OCI-LY1 (cell line): Measurements from ENCODE around the gene GALNT1.

Source experiments
- H2AFZ ChIP-seq: fragments of 200-600 bp; sonication (generic), shearing (Covaris generic); 2 replicates; pipeline ENCODE4 v1.6.0; 2014; ENCODE audit warnings: antibody characterized with exemption, mild to moderate bottlenecking, low read length
- H3F3A ChIP-seq: fragments of 200-600 bp; sonication (generic), shearing (Covaris generic); 2 replicates; pipeline ENCODE4 v1.6.0; 2014; ENCODE audit warnings: mild to moderate bottlenecking, antibody characterized with exemption, low read length, moderate library complexity; ENCODE audit not compliant: insufficient read depth
- H3K27ac ChIP-seq: fragments of 200-600 bp; sonication (generic); 2 replicates; pipeline ENCODE4 v1.5.1; 2014; ENCODE audit warnings: low read length, mixed run types, mild to moderate bottlenecking, low read depth; ENCODE audit not compliant: poor library complexity, severe bottlenecking
- H3K27me3 ChIP-seq: fragments of 200-600 bp; sonication (generic); 2 replicates; pipeline ENCODE4 v1.6.0; 2014; ENCODE audit warnings: antibody characterized with exemption, mild to moderate bottlenecking, low read length, moderate library complexity; ENCODE audit not compliant: insufficient read depth
- H3K36me3 ChIP-seq: fragments of 200-600 bp; sonication (generic); 2 replicates; pipeline ENCODE4 v1.6.1; 2014; ENCODE audit warnings: mild to moderate bottlenecking, antibody characterized with exemption, low read length, moderate library complexity, mixed read lengths; ENCODE audit not compliant: insufficient read depth
- H3K4me1 ChIP-seq: fragments of 200-600 bp; sonication (generic); 2 replicates; pipeline ENCODE4 v1.5.1; 2014; ENCODE audit warnings: mild to moderate bottlenecking, low read length, moderate library complexity; ENCODE audit not compliant: insufficient read depth, severe bottlenecking
- H3K4me2 ChIP-seq: fragments of 200-600 bp; sonication (generic), shearing (Covaris generic); 2 replicates; pipeline ENCODE4 v1.6.1; 2014; ENCODE audit warnings: low read length
- H3K4me3 ChIP-seq: fragments of 200-600 bp; sonication (generic); 2 replicates; pipeline ENCODE4 v1.5.1; 2014; ENCODE audit warnings: low read length, low read depth, mild to moderate bottlenecking, mixed read lengths; ENCODE audit not compliant: poor library complexity, severe bottlenecking
- H3K79me2 ChIP-seq: fragments of 200-600 bp; shearing (Covaris generic); 2 replicates; pipeline ENCODE4 v1.6.1; 2016; ENCODE audit warnings: mixed run types, low read length, mixed read lengths; ENCODE audit not compliant: insufficient read depth
- H3K9ac ChIP-seq: fragments of 200-600 bp; sonication (generic), shearing (Covaris generic); 2 replicates; pipeline ENCODE4 v1.6.1; 2014; ENCODE audit warnings: mild to moderate bottlenecking, low read length, mixed read lengths
- H3K9me2 ChIP-seq: fragments of 200-600 bp; sonication (generic), shearing (Covaris generic); 2 replicates; pipeline ENCODE4 v1.6.1; 2014; ENCODE audit warnings: low read depth, mild to moderate bottlenecking, low read length, mixed read lengths
- H3K9me3 ChIP-seq: fragments of 200-600 bp; shearing (Covaris generic); 2 replicates; pipeline ENCODE4 v1.6.1; 2014; ENCODE audit warnings: low read length, mixed read lengths
- H4K20me1 ChIP-seq: fragments of 200-600 bp; sonication (generic), shearing (Covaris generic); 2 replicates; pipeline ENCODE4 v1.6.0; 2016; ENCODE audit warnings: mild to moderate bottlenecking, low read length; ENCODE audit not compliant: insufficient read depth
- EZH2 ChIP-seq: fragments of 200-600 bp; sonication (generic), shearing (Covaris generic); IDR thresholded peaks from 2 replicates; pipeline ENCODE4 v1.8.0; 2017; ENCODE audit warnings: borderline replicate concordance, mixed run types, mild to moderate bottlenecking, antibody characterized with exemption, low read length, moderate library complexity, mixed read lengths
- TF ChIP-seq, protein P1 (sequence below): fragments of 200-600 bp; sonication (generic), shearing (Covaris generic); IDR thresholded peaks from 2 replicates; pipeline ENCODE4 v1.5.1; 2017; ENCODE audit warnings: mild to moderate bottlenecking, antibody characterized with exemption, low read length, moderate library complexity, mixed read lengths

The GALNT1 gene

DNA sequence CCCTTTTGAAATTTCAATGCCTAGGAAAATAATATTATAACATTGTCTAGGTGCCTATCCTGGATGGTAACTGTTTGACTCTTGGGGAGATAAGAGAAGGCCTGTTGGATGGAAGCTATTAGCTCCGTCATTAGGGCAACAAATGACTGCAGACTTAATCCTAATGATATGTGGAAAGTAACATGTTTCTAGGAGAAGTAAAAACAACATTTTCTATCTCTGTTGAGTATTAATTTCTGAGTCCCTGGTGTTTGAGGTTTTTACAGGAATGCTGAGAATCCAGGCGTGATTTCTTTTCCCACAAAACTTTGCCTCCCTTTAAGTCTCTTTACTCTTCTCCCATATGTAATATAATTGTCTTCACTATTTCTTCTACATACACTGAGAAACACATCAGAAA lies 159.1 kb downstream of the GALNT1 start:
- Histone ChIP-seq H3K27ac (no peak overlapping the region), H4K20me1 (no peaks in the 10 kb centered on the region), H3K4me1 (no peaks in the 10 kb centered on the region), H3K9me2 (no peaks in the 10 kb centered on the region), H3F3A (no peaks in the 10 kb centered on the region), H3K4me2 (no peak overlapping the region), H2AFZ (no peak overlapping the region), H3K9ac (no peak overlapping the region), H3K36me3 (no peaks in the 10 kb centered on the region), H3K9me3 (no peaks in the 10 kb centered on the region), H3K4me3 (no peak overlapping the region), H3K79me2 (no peaks in the 10 kb centered on the region), H3K27me3 (no peaks in the 10 kb centered on the region)
- TF ChIP-seq, protein P1, sequence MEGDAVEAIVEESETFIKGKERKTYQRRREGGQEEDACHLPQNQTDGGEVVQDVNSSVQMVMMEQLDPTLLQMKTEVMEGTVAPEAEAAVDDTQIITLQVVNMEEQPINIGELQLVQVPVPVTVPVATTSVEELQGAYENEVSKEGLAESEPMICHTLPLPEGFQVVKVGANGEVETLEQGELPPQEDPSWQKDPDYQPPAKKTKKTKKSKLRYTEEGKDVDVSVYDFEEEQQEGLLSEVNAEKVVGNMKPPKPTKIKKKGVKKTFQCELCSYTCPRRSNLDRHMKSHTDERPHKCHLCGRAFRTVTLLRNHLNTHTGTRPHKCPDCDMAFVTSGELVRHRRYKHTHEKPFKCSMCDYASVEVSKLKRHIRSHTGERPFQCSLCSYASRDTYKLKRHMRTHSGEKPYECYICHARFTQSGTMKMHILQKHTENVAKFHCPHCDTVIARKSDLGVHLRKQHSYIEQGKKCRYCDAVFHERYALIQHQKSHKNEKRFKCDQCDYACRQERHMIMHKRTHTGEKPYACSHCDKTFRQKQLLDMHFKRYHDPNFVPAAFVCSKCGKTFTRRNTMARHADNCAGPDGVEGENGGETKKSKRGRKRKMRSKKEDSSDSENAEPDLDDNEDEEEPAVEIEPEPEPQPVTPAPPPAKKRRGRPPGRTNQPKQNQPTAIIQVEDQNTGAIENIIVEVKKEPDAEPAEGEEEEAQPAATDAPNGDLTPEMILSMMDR, result no peak
- no peak for TF ChIP-seq EZH2

DNA sequence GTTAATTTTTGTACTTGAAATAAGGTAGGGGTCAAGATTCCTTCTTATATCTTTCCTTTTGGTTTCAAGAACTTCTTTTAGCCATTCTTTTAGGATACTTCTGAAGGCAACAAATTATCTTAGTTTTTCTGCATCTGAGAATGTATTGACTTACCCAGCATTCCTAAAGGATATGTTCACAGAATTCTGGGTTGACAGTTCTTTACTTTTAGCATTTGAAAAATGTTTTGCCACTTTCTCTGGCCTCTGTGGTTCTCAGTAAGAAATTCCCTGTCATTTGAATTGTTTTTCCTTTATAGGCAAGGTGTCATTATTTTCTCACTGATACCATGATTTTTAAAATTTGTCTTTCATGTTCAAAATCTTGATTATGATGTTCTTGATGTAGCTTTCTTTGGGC lies 162.4 kb downstream of the GALNT1 start:
- H3K9me2 ChIP-seq, result no peaks in the 10 kb centered on the region

DNA sequence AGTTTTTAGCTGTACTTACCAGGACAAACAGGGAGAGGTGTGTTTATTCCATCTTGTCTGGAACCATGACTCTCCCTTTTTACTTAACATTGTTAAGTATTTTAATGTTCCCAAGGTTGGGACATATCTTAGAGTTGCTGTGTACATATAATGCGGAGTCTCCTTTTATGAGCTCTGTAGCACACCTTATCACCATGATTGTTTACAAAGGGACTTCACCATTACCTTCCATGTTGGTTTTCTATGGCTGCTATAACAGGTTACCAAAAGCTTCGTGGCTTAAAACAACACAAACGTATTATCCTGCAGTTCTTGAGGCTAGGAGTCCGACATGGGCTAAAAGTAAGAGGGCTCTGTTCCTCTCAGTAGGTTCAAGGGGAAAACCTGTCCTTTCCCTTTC lies 164.3 kb downstream of the GALNT1 start:
- H3K36me3 ChIP-seq, result no peaks in the 10 kb centered on the region

More for the DNA sequence above, 162.4 kb downstream of the GALNT1 start:
- Histone ChIP-seq H2AFZ (no peak overlapping the region), H3K36me3 (no peaks in the 10 kb centered on the region), H3K79me2 (no peaks in the 10 kb centered on the region), H3K9me3 (no peaks in the 10 kb centered on the region), H3K27ac (no peak overlapping the region), H4K20me1 (no peaks in the 10 kb centered on the region), H3K4me2 (no peak overlapping the region), H3F3A (no peaks in the 10 kb centered on the region), H3K9ac (no peak overlapping the region), H3K4me3 (no peak overlapping the region), H3K4me1 (no peaks in the 10 kb centered on the region), H3K27me3 (no peaks in the 10 kb centered on the region)
- TF ChIP-seq, protein P1, result no peak
- TF ChIP-seq EZH2, result no peak

More for the DNA sequence above, 164.3 kb downstream of the GALNT1 start:
- no peaks in the 10 kb centered on the region for H3F3A ChIP-seq
- H3K9me3 ChIP-seq, result no peaks in the 10 kb centered on the region
- H3K79me2 ChIP-seq, result no peaks in the 10 kb centered on the region
- TF ChIP-seq EZH2, result no peak
- TF ChIP-seq, protein P1, result no peak
- H3K9me2 ChIP-seq, result no peaks in the 10 kb centered on the region
- no peak overlapping the region for H2AFZ ChIP-seq
- no peak overlapping the region for H3K4me3 ChIP-seq
- H3K27ac ChIP-seq, result no peak overlapping the region
- H3K4me1 ChIP-seq, result no peaks in the 10 kb centered on the region
- H4K20me1 ChIP-seq, result no peaks in the 10 kb centered on the region
- no peak overlapping the region for H3K4me2 ChIP-seq
- no peak overlapping the region for H3K9ac ChIP-seq
- H3K27me3 ChIP-seq, result no peaks in the 10 kb centered on the region
